Stimulated activated CD4-positive, alpha-beta T cell treated with anti-CD3 and anti-CD28 coated beads, Interleukin-4, amount 100 ng/mL, for 24 hours (primary cell): ENCODE data around the gene NXPH2.

Source experiments
- DNase-seq: peaks from one replicate; pipeline ENCODE4 v3.0.0-alpha.2; 2020

The NXPH2 gene

GRCh38 chr2:138630164-138630563, 150.0 kb downstream of the NXPH2 start:
- DNase-seq: no peak

- no peak for DNase-seq
These were observed 154.0 kb downstream of the NXPH2 start for GRCh38 chr2:138626148-138626547.

GRCh38 chr2:138622613-138623012, 157.6 kb downstream of the NXPH2 start:
- DNase-seq: no peak

- DNase-seq: no peak
These were observed 159.1 kb downstream of the NXPH2 start for GRCh38 chr2:138621139-138621538.

GRCh38 chr2:138620431-138620830, 159.8 kb downstream of the NXPH2 start:
- no peak for DNase-seq
